ES-I3 (cell line): Measurements from ENCODE around the gene POLR3C.
"Not testable (repeated sequence)": the region's sequence is repeated elsewhere in the genome, so short reads cannot be mapped to it uniquely, and the experiment has no call there.

Source experiments
- H3K36me3 ChIP-seq: 2 replicates; pipeline ENCODE4 v1.6.1; 2013; ENCODE audit warnings: mild to moderate bottlenecking, low read length, control low read depth, moderate library complexity; ENCODE audit not compliant: insufficient read depth
- H3K4me1 ChIP-seq: 2 replicates; pipeline ENCODE4 v1.6.1; 2013; ENCODE audit warnings: mild to moderate bottlenecking, control low read depth, low read length; ENCODE audit not compliant: insufficient read depth
- H3K9ac ChIP-seq: 2 replicates; pipeline ENCODE4 v1.6.1; 2013; ENCODE audit warnings: low read depth, mild to moderate bottlenecking, low read length, moderate library complexity
- H3K9me3 ChIP-seq: 2 replicates; pipeline ENCODE4 v1.6.1; 2013; ENCODE audit warnings: mild to moderate bottlenecking, low read length, moderate library complexity; ENCODE audit not compliant: control insufficient read depth, insufficient read depth

The POLR3C gene

GRCh38 chr1:145799806-145800205 lies 24.2 kb upstream of the POLR3C start:
- no peaks in the 10 kb centered on the region for H3K36me3 ChIP-seq
- no peak overlapping the region for H3K9ac ChIP-seq
- H3K9me3 ChIP-seq, result peaks cover 15% of the 10 kb centered on the region; the same call in 1 of the 2 replicates
- H3K4me1 ChIP-seq, result no peaks in the 10 kb centered on the region; the same call in 1 of the 2 replicates

DNA sequence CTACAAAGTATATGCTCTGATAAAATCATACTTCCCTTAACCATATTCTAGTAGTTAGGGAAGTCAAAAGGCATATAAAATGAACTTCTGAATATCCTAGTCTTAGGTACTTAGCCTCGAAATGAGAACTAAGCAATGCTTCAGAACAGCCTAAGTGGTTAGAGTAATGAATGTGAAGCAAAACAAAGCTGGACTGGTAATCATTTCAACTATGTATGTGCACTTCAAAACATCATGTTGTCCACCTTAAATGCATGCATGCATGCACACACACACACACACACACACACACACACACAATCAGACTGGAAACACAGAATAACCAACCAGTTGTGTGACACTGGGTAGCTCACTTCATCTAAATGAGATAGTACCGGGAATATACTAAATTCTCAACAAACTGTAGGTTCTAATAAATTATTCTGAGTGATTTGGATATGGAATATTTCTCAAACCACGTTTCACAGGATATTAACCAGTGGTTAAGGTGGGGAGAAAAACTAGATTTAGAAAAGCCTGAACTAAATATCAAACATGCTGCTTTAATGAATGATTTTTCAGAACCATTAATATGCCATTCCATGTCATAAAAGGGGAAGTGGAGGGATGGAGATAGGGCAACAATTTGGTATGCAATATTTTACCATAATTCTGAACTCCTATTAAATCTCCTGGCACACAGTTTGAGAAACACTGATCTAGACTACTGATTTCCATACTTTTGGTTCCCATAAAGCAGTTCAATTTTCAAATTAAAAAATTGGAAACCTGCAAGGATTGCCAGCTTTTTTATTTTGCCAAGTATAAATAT lies 19.6 kb upstream of the POLR3C start:
- Histone ChIP-seq H3K36me3 (no peaks in the 10 kb centered on the region), H3K4me1 (no peaks in the 10 kb centered on the region; the same call in 1 of the 2 replicates), H3K9ac (no peak overlapping the region), H3K9me3 (no peaks in the 10 kb centered on the region)

GRCh38 chr1:145805057-145805456 lies 18.9 kb upstream of the POLR3C start:
- H3K9ac ChIP-seq, result no peak overlapping the region
- no peaks in the 10 kb centered on the region; the same call in 1 of the 2 replicates for H3K4me1 ChIP-seq
- no peaks in the 10 kb centered on the region for H3K9me3 ChIP-seq
- no peaks in the 10 kb centered on the region for H3K36me3 ChIP-seq

- no peak overlapping the region for H3K9ac ChIP-seq
- H3K9me3 ChIP-seq, result no peaks in the 10 kb centered on the region
- H3K36me3 ChIP-seq, result no peaks in the 10 kb centered on the region
- H3K4me1 ChIP-seq, result no peaks in the 10 kb centered on the region; the same call in 1 of the 2 replicates
Measured at GRCh38 chr1:145806408-145806807, 17.6 kb upstream of the POLR3C start.

GRCh38 chr1:145806844-145807243 lies 17.2 kb upstream of the POLR3C start:
- Histone ChIP-seq H3K9me3 (no peaks in the 10 kb centered on the region), H3K9ac (no peak overlapping the region), H3K36me3 (no peaks in the 10 kb centered on the region), H3K4me1 (no peaks in the 10 kb centered on the region; the same call in 1 of the 2 replicates)

- H3K4me1 ChIP-seq, H3K9me3 ChIP-seq, H3K9ac ChIP-seq, H3K36me3 ChIP-seq: not testable (repeated sequence)
Measured at GRCh38 chr1:145812977-145813810, 10.8 kb upstream of the POLR3C start.

DNA sequence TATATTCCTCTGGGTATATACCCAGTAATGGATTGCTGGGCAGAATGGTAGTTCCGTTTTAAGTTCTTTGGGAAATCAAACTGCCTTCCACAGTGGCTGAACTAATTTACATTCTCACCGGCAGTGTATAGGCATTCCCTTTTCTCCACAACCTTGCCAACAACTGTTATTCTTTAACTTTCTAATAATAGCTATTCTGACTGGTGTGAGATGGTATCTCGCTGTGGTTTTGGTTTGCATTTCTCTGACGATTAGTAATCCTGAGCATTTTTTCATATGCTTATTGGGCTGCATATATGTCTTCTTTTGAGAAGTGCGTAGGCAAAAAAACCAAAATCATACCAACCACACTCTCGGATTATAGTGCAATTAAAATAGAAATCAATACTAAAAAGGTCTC lies 5.9 kb upstream of the POLR3C start:
- H3K9me3 ChIP-seq, H3K9ac ChIP-seq, H3K4me1 ChIP-seq, H3K36me3 ChIP-seq: not testable (repeated sequence)

GRCh38 chr1:145822779-145823331 lies 1.1 kb upstream of the POLR3C start:
- not testable (repeated sequence) for H3K36me3 ChIP-seq, H3K9me3 ChIP-seq, H3K9ac ChIP-seq, H3K4me1 ChIP-seq

DNA sequence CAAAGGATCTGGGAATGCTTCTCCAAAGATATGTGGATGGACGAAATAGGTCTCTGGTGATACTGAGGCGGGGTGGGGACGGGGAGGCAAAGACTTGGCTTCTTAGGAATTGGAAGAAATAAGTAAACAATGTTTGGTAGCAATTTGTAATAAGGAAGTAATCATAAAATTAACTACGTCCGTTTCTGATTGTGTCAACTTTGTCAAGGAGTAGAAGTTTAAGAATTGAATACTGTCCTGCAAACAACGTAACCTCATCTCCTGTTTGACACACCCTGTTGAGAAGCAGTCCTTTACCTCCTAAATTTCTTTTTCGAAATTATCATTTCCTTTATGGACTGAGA lies 471 bp downstream of the POLR3C start:
- Histone ChIP-seq H3K4me1 (no peaks in the 10 kb centered on the region), H3K9ac (peak overlapping the region; percentile 87), H3K36me3 (peaks cover 21% of the 10 kb centered on the region; the same call in 1 of the 2 replicates), H3K9me3 (no peaks in the 10 kb centered on the region)

GRCh38 chr1:145826030-145826429 lies 2.0 kb downstream of the POLR3C start:
- peaks cover 22% of the 10 kb centered on the region; the same call in 1 of the 2 replicates for H3K36me3 ChIP-seq
- no peaks in the 10 kb centered on the region for H3K4me1 ChIP-seq
- no peaks in the 10 kb centered on the region for H3K9me3 ChIP-seq
- no peak overlapping the region for H3K9ac ChIP-seq

- H3K4me1 ChIP-seq, result no peaks in the 10 kb centered on the region
- no peaks in the 10 kb centered on the region for H3K9me3 ChIP-seq
- peaks cover 22% of the 10 kb centered on the region; the same call in 1 of the 2 replicates for H3K36me3 ChIP-seq
- no peak overlapping the region for H3K9ac ChIP-seq
Measured at GRCh38 chr1:145827966-145828365, 4.0 kb downstream of the POLR3C start.

GRCh38 chr1:145828367-145829026 lies 4.5 kb downstream of the POLR3C start:
- Histone ChIP-seq H3K9me3 (no peaks in the 10 kb centered on the region), H3K9ac (no peak overlapping the region), H3K36me3 (peaks cover 25% of the 10 kb centered on the region), H3K4me1 (no peaks in the 10 kb centered on the region)

- peaks cover 27% of the 10 kb centered on the region for H3K36me3 ChIP-seq
- H3K9me3 ChIP-seq, H3K4me1 ChIP-seq, H3K9ac ChIP-seq: not testable (repeated sequence)
Measured at GRCh38 chr1:145830810-145831209, 6.8 kb downstream of the POLR3C start.

DNA sequence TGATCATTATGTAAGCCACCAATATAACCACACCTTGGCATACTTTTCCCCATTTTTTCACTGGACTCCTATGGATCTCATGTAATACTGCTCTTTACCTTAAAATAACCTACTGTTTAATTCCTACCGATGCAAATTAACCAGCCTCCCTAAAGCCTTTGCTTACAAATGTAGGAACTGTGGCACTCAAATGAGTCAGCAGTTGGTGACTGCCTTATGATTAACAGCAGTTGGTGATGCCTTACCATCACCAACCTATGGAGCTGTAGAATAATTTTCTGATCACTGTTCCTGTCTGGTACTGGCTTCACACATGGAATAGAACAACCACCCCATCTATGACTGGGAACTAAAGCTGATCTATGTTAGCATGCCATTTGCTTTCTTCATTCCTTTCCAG lies 13.7 kb downstream of the POLR3C start:
- H3K36me3 ChIP-seq, result peaks cover 23% of the 10 kb centered on the region
- H3K9me3 ChIP-seq, result no peaks in the 10 kb centered on the region
- no peaks in the 10 kb centered on the region for H3K4me1 ChIP-seq
- H3K9ac ChIP-seq, result no peak overlapping the region
